Esophagus squamous epithelium (tissue), 4 donors: Measurements from ENCODE around the gene CDKL4.

ENCODE experiments used
- CTCF ChIP-seq, 6 experiments: fragments of 450-650 bp in 4 of 6; fragments of 200-600 bp in 2 of 6; sonication (generic) in 2 of 6; IDR thresholded peaks; one replicate each; pipeline ENCODE4 v1.5.1; 2016 to 2019; ENCODE audit warnings: antibody characterized with exemption in 6 of 6, mild to moderate bottlenecking in 4 of 6, moderate library complexity in 4 of 6
- POLR2A ChIP-seq, 4 donors: fragments of 450-650 bp; IDR thresholded peaks; one replicate each; pipeline ENCODE4 v1.6.1; 2017; ENCODE audit warnings: antibody characterized with exemption in 4 of 4, mild to moderate bottlenecking in 4 of 4, moderate library complexity in 3 of 4

GRCh38 chr2:39181297-39181696 is 62.5 kb downstream of the CDKL4 start:
- no peak for TF ChIP-seq POLR2A (IDR thresholded peaks at IDR 0.05)
- no peak for TF ChIP-seq CTCF (IDR thresholded peaks at IDR 0.05)
